HG03469 (cell line): Measurements from ENCODE around the gene PPP1R17.

ENCODE experiments used
- ATAC-seq: cut with Tn5 transposase; IDR thresholded peaks from one replicate; pipeline ENCODE4 v1.9.1; 2021; ENCODE audit warnings: mild to moderate bottlenecking, moderate library complexity, moderate number of reproducible peaks; ENCODE audit not compliant: unreplicated experiment

The PPP1R17 gene

DNA sequence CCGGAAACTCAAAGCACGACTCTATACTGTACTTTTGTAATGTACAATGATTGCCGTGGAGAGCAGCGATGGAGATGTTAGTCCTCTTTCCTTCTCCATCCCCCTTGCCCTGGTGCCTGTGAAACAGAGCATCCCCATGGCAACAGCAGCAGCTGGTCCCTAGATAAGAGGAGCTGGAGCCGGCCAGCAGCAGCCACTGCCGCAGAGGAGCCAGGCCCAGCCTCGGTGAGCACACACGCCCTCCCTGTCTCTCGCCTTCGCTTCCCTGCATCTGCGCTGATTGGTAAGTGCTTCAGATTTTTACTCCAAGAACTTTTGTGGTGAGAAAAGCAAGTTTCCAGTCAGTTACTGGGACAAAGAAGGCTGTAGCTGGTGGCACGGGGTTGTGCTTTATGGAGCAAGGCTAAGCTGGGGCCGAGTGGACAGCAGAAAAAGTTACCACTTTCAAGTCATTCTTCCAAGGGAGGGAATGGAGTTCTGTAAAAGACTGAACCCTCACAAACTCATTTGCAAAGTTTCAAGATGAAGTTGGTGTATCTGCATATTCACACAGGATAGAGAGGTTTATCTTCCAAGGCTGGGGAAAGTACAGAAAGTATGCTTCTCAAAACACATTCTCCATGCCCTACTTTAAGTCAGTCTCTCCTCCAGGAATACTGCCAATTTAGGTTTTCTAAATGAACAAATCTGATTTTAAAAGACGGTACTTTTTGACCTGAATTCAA lies at the start of gene PPP1R17:
Gene PPP1R17 (plus strand): TSS at position 192 of the 725 bp plus-strand sequence. CDS start 5,227 bp downstream, outside the sequence.
- ATAC-seq: no peak

GRCh38 chr7:31640381-31640780 lies 46.6 kb upstream of the PPP1R17 start:
- ATAC-seq: no peak

DNA sequence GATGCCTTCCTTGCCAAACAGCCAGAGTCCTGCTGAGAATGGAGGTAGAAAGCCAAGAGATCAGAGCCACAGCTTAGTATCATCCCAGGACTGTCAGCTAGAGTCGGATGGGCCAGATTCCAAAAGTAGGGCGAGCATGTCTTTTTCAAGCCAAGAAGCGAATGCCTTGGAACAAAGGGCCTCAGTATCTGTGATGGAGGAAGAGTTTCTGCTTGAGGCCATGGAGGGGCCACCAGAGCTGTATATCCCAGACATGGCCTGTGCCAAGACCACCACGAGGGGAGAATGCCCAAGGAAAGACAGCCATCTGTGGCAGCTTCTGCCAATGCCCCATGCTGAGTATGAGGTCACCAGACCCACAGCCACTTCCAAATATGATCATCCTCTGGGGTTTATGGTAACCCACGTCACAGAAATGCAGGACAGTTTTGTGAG lies 44.3 kb upstream of the PPP1R17 start:
- no peak for ATAC-seq

DNA sequence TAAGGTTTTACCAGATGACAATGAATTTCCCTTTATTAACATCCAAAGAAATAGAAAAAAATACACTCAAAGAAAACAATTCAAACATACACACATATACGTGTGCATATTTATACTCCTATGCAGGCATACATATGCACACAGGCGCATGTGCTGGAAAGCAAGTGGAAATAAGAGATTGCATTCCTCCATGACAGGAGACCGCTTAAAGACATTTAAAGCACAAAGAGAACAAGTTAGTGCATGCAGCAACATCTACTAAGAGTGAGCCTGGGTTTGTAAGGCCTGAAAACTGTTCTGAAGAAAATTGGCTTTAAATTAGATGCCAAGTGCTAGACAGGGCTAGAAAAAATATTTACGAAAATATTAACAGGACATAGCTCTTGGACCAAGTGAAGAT lies 40.1 kb upstream of the PPP1R17 start:
- no peak for ATAC-seq

- ATAC-seq: no peak
These were observed 39.5 kb upstream of the PPP1R17 start for GRCh38 chr7:31647511-31647910.

DNA sequence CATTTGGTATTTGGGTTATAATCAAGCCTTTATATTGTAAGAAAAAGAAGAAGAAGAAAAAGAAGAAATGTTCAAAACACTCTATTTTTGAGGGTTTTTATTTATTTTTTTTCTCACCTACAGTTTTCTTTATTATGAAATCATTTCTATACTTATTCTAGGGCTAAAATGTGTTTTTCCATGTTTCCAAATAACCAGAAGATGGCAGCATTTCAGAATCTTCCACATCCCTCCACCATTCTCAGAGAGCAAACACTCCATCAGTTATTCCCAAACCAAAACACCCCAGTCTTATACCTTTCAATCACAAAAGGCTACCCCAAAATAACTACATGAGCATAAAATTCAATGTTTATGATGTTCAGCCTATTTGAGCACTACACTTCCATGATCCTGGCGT lies 38.7 kb upstream of the PPP1R17 start:
- ATAC-seq: no peak

DNA sequence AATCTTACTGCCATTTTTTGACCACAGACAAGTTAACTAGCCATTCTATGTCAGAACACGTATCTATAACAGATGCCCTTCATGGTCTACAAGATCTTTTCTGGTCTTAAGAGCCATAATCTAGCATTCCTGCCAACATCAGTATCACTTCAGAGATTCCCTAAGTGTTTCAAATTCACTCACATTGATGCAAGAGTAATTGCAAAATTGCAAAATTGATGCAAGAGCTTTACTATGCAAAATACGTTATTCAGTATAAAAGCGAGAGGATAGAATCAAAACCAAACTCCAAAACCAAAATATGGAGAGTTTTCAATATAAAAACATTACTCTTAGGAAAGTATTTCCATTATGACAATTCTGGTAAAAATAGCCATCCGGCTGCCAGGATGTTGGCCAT lies 38.1 kb upstream of the PPP1R17 start:
- no peak for ATAC-seq

- no peak for ATAC-seq
These were observed 35.6 kb upstream of the PPP1R17 start for GRCh38 chr7:31651234-31652062.

DNA sequence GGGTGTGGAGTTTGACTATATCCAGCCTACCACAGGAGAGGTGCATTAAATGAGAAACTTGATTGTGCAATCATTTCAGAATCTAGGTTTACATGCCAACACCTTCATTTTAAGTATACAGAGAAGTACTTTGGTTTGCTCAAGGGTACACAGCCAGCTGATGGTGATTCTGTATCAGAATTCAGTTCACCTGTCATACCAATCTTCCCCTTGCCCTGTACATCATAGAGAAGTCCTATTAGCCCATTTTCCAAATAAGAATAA lies 35.0 kb upstream of the PPP1R17 start:
- no peak for ATAC-seq

DNA sequence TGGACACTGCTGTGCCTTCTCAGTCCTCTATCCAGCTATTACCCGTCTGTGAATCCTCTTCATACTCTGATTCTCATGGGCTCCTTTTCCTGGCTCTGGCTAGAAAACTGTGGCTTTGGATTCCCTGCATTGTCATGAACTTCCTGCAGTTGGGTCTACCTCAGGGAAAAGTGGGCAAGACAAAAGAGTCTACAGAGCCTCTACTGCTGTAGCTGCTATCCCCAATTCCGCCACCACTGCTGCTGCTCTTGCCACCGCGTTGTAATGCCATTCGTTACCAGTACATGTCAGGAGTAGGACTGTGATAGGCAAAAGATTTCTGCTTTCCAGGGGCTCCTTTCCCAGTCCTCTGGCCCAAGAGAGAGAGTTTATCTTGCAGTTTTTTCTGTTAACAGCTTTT lies 23.9 kb upstream of the PPP1R17 start:
- ATAC-seq: no peak

GRCh38 chr7:31664890-31665289 lies 22.1 kb upstream of the PPP1R17 start:
- ATAC-seq: no peak

DNA sequence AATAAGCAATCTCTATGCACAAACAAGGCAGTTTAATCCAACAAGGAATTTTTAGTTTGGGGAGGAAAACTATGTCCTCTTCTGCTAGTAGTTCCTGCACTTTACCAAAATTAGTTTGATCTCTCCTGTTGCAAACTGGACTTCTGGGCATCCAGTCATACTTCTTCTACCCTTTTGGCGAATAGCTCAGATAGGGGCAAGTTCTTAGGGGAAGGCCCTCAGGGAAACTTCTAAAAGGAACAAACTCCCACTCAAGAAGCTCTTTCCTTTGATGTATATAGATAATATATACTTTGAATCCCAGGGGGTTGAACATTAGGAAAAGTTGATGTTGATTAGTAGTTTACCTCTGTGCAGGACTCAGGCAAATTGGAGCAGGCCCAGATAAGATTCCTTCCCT lies 21.5 kb upstream of the PPP1R17 start:
- ATAC-seq: no peak

GRCh38 chr7:31669461-31669860 lies 17.6 kb upstream of the PPP1R17 start:
- no peak for ATAC-seq

GRCh38 chr7:31679574-31680305 lies 7.3 kb upstream of the PPP1R17 start:
- ATAC-seq: no peak

- ATAC-seq: no peak
These were observed 3.4 kb upstream of the PPP1R17 start for GRCh38 chr7:31683445-31684225.

DNA sequence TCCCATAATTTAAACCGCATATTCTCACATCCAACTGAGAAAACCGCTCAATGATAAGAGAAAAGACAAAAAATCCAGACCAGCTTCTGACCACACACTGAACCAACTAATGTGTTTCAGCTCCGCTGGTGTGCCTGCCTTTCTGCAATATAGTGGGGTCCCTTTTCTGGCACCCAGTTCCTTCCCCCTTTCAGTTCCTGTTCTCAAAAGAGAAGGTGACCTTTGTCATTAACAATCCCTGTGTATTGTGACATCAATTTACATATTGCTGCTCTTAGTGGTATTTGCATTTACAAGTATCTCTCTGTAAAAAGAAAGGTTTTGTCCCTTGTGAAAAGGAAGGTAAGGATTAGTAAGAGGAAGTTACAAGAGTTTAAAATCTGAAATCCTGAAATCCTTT lies 1.4 kb downstream of the PPP1R17 start:
- ATAC-seq: peak; percentile 94

DNA sequence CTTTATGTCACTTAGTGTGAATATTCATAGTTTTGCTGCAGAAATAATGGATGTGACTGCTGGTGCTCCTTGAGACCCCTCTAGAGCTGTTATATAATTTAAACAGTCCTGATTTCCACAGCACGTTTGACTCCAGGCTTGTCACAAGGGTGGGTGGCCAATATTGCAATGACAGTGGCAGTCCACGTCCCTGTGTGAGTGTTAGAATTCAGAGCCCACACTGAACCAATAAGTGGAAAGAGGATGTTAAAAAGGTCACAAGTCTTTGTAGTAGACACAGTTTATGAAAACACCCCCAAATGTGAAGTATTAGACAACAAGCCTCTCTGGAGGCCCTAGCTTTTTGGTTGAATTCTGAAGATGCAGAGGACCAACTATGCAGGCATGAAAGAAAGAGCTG lies 2.0 kb downstream of the PPP1R17 start:
- no peak for ATAC-seq

DNA sequence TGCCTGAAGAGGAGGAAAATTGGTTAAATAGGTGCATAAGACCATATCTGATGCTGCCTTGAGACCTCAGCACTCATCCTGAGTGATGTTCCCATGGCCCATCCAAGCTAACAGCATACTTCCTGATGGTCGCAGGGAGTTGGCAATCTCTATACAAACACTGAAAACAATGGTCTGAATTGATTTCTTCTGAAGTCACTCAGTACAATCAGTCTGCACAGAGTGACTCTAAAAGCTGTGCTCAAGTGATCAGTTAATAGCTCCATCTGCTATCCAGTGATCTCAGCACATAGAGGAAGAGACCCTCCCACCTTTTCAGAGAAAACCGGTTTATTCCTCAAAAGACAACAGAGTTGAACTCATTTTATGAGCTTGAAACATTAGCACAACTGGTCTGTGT lies 3.9 kb downstream of the PPP1R17 start:
- ATAC-seq: no peak

GRCh38 chr7:31692451-31692850 lies 5.4 kb downstream of the PPP1R17 start:
- no peak for ATAC-seq

GRCh38 chr7:31692871-31693270 lies 5.9 kb downstream of the PPP1R17 start:
- ATAC-seq: no peak
